NK-92 (cell line): ENCODE results near the gene UBE2F.

ENCODE experiments used
- DNase-seq: peaks from one replicate; lab custom pipeline; 2025; ENCODE audit not compliant: unreplicated experiment; lab: John Stamatoyannopoulos, UW

Gene UBE2F

DNA sequence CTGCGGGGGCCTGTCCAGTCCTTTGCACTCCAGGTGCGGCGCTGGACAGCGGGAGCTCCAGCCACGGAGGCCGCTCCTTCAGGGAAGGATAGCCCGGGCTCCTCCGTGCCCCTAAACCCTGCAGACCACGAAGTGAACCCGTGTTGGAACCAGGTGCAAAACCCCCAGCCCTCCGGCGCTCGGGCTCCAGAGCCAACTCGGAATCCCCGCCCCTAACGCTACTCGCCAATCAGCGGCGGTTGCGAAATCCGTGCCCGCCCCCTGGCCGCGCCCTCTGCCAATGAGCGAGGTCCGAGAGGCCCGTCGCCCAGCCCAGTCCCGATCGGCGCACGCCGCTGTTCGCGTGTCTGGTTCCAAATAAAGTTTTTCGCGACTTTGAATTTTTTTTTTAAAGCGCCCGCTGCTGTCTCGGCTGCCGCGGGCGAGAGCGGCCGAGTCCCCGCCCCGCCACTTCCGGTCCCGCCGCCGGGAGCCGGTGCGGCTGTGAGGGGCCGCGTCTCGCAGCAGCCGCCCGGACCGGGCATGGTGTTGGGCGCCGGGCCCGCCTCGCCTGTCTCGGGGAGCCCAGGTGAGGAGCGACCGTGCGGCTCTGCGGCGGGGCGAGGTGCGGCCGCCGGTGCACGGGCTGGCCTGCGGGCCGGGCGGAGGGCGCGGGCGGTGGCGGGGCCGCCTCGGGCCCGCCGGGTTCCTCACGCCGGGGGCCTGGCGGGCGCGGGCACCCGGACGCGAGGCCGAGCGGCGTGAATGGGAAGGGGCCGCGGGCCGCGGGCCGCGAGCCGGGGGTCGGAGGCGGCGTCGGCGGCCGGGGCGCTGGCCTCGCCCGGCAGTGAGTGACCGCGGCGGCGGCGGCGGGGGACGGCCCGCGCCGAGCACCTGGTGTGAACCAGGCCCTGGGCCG lies at the start of gene UBE2F:
UBE2F (plus strand) TSS at position 450 of the 898 bp plus-strand sequence. CDS start 6,094 bp downstream, outside the sequence.
- DNase-seq = peak; percentile 71

GRCh38 chr2:237917696-237918374 lies 49.0 kb upstream of the UBE2F start:
- DNase-seq = no peak

- no peak for DNase-seq
These were observed 47.2 kb upstream of the UBE2F start for GRCh38 chr2:237919593-237919992.

DNA sequence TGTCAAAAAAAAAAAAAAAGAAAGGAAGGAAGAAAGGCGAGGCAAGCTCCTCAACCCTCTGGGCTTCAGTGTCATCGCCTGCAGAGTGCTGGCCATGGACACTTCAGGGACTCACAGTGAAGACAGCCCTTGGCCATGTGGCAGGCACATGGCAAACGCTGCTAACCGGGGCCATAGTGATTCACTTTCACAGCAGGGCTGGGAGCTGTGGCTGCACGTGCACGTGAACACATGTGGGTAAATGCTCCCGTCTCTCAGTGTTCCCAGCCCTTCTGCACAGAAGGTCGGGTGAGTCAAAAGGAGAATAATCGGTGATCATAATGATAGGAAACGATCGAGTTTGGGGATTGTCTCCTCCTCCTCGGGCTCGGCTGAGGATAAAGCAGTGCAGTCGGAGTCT lies 46.1 kb upstream of the UBE2F start:
- no peak for DNase-seq

- no peak for DNase-seq
These were observed 44.8 kb upstream of the UBE2F start for GRCh38 chr2:237921967-237922492.

DNA sequence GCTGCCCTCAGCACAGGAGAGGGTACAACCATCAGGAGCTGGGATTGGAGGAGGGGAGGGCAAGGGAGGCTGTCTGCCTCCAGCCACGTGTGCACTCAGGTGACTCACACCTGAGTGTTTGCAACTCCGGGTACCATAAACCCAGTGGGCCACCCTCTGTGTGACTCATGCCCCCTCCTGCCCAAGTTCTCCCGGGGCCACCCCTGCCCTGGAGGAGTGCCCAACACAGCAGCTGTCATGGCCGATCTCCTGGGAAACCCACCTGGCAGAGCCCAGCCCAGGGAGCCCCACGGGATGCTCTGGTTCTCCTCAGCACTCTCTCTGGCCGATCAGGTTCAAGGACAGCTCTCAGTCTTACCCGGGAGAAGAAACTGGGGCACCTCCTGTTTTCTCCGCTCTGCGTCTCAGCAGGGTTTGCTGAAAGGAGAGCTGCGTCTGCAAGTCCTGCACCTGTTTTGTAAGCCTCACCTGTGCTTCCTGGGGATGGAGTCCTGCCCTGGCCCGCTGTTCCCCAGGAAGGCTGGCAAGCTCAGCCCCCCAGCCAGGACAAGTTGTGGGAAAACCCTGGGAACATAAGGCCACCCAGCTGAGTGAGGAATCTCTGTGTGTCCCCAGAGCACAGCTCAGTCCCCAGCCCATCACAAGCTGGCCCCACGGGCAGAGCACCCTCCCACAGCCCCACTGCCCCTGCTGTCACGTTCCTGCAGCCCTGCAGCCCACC lies 44.0 kb upstream of the UBE2F start:
- DNase-seq = no peak

- DNase-seq = no peak
These were observed 43.2 kb upstream of the UBE2F start for GRCh38 chr2:237923481-237924163.

DNA sequence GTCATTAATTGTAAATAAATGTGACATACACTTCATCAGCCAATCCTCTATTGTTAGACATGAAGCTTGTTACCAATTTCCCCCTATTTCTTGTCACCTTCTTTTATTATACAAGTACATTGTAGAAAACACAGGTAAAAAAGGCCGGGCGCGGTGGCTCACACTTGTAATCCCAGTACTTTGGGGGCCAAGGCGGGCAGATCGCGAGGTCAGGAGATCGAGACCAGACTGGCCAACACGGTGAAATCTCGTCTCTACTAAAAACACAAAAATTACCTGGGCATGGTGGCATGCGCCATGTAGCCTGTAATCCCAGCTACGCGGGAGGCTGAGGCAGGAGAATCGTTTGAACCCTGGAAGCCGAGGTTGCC lies 42.7 kb upstream of the UBE2F start:
- no peak for DNase-seq

GRCh38 chr2:237927135-237927534 lies 39.7 kb upstream of the UBE2F start:
- no peak for DNase-seq

DNA sequence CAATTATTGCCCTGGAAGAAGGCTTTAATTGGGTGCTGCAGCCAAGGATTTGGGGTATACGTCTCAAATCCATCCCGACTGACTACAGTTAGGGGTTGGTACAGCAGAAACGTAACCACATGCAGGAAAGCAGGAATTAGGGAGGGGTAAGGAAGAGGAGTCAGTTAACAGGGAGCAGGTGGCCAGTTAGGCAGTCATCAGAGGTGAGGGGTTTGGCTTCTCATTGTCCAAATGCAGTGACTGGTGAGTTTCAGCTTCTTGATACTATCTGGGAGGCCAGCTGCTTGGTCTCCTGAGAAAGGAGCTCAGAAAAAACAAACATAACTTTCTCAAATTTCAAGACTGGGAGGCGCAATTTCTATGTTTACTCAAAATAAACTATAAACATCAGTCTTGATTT lies 38.8 kb upstream of the UBE2F start:
- DNase-seq = no peak

GRCh38 chr2:237929979-237930378 lies 36.8 kb upstream of the UBE2F start:
- DNase-seq = no peak

- DNase-seq = no peak
These were observed 35.6 kb upstream of the UBE2F start for GRCh38 chr2:237931205-237931721.

- no peak for DNase-seq
These were observed 34.1 kb upstream of the UBE2F start for GRCh38 chr2:237932731-237933131.

GRCh38 chr2:237934186-237934585 lies 32.6 kb upstream of the UBE2F start:
- no peak for DNase-seq

- DNase-seq = no peak
These were observed 30.9 kb upstream of the UBE2F start for GRCh38 chr2:237935740-237936452.

DNA sequence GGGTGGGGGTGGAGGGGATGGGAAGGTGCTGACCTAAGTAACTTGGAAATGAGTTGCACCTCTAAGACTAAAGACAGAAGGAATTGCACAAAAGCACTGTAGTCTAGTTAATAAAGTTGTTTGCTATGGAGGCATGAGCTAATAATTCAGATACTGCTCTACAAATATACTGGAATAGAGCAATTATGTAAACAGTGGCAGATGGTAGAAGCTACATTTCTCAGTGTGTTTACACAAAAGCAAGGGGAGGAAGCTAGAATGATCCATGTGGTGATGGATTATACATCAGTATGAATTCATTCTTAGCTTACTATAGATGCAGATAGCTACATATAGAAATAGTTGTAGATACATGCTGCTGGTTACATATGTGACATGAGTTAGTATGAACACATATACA lies 27.6 kb upstream of the UBE2F start:
- no peak for DNase-seq

DNA sequence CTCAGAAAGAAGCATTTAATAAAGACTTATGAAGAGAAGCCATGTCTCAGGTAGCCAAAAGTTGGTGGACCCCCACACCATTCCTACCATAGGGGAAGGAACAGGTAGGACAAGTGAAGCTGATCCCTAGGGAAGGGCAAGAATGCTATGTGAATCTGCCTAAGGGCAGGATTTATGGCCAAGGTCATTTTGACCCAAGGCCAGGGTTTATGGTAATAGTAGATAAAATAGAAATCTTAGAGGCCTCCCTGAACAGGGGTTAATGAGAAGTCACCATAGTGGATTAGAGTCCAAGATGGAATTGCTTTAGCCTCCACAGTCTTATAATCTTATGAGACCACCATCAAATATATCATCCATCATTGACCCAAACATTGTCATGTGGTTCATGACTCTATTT lies 26.0 kb upstream of the UBE2F start:
- DNase-seq = no peak

GRCh38 chr2:237941239-237941638 lies 25.6 kb upstream of the UBE2F start:
- DNase-seq = no peak

- DNase-seq = no peak
These were observed 24.3 kb upstream of the UBE2F start for GRCh38 chr2:237942513-237942899.
